Esophagus muscularis mucosa (tissue), 4 donors: Measurements from ENCODE around the gene RPAP3. TPM values are rescaled to one million over a fixed set of nuclear protein-coding genes. Genes with fewer than 3 reads are reported as not detected.

Source experiments
- DNase-seq: peaks from one replicate; pipeline ENCODE4 v3.0.0-alpha.2; 2017; ENCODE audit errors: extremely low spot score
- H3K27ac ChIP-seq, 4 donors: fragments of 200-600 bp; sonication (generic); replicated peaks in 1 of 4; 1 replicate in 3 of 4; 2 replicates in 1 of 4; pipeline ENCODE4 v1.5.1; 2016 to 2019; ENCODE audit warnings: mild to moderate bottlenecking in 1 of 4
- H3K27me3 ChIP-seq, 4 donors: fragments of 200-600 bp; sonication (generic); one replicate each; pipeline versions ENCODE4 v1.5.1 to v1.6.0; 2016 to 2019
- H3K36me3 ChIP-seq, 4 donors: fragments of 200-600 bp; sonication (generic); one replicate each; pipeline ENCODE4 v1.5.1; 2016 to 2019
- H3K4me1 ChIP-seq, 4 donors: fragments of 200-600 bp; sonication (generic); one replicate each; pipeline ENCODE4 v1.5.1; 2016 to 2019
- H3K4me3 ChIP-seq, 4 donors: fragments of 200-600 bp; sonication (generic); 1 replicate in 2 of 4; 2 replicates in 2 of 4; pipeline ENCODE4 v1.5.1; 2016 to 2019; ENCODE audit warnings: mild to moderate bottlenecking in 4 of 4, moderate library complexity in 1 of 4
- H3K9me3 ChIP-seq, 4 donors: fragments of 200-600 bp; sonication (generic); 1 replicate in 3 of 4; 2 replicates in 1 of 4; pipeline ENCODE4 v1.5.1; 2016 to 2019
- CTCF ChIP-seq, 3 experiments: fragments of 200-600 bp in 2 of 3; fragments of 450-650 bp in 1 of 3; sonication (generic) in 2 of 3; IDR thresholded peaks; one replicate each; pipeline ENCODE4 v1.5.1; 2017 to 2019; ENCODE audit warnings: antibody characterized with exemption in 3 of 3, mild to moderate bottlenecking in 2 of 3, moderate library complexity in 1 of 3
- EP300 ChIP-seq: sonication (generic); formaldehyde crosslinking; IDR thresholded peaks from one replicate; pipeline ENCODE4 v1.6.1; 2017; ENCODE audit warnings: antibody characterized with exemption
- POLR2A ChIP-seq: fragments of 450-650 bp; IDR thresholded peaks from one replicate; pipeline ENCODE4 v1.6.1; 2017; ENCODE audit warnings: antibody characterized with exemption, moderate library complexity, mild to moderate bottlenecking, low read depth
- POLR2AphosphoS5 ChIP-seq, 2 donors: sonication (generic); formaldehyde crosslinking; IDR thresholded peaks; one replicate each; pipeline ENCODE4 v1.6.1; 2017; ENCODE audit warnings: antibody characterized with exemption in 2 of 2
- WGBS: methylation state at CpG from one replicate; pipeline ENCODE4 v1.1.5; 2018; 5-methylcytosine and 5-hydroxymethylcytosine counted together
- intact Hi-C: fragments of 100-400 bp; cut with DNase I; formaldehyde crosslinking; loops from one replicate; pipeline ENCODE4 v1.15.1; 2023
- total RNA-seq, 4 donors: library from RNA; depleted of rRNA; stranded (reverse); fragments of >200 nt; gene quantifications; one replicate each; pipeline versions ENCODE4 v1.1.0 to v1.2.1, GENCODE V29; 2016

RPAP3 gene
- total RNA-seq, 4 donors from 2014 or later = 10.3 to 17.9 (median 13.5) TPM

DNA sequence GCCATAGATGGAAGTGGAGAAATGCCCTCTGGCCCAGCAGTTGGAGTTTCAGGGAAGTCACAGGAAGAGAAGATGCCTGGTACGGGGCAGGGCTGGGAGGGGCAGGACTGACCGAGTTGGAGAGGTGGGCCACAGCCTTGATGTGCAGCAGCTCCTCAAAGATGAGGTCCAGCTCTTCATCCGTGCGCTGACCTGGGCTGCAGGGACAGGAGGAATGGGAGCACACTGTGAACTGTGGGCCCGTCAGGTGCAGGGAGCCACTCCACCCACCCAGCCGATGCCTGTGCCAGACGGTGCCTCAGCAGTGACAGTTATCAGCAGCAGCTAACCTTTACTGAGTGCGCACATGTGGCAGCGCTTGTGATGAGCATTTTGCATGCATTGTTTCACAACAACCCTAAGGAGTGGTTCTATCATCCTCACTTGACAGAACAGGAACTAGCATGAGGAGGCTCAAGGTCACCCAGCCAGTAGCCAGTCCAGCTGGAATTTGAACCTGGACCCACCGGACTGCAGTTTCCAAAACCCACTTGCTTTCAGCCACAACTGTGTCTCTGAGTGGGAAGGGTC lies 44.5 kb upstream of the RPAP3 start:
- Histone ChIP-seq H3K27ac (no peak overlapping the region), H3K27me3 (no peaks in the 10 kb centered on the region), H3K9me3 (no peaks in the 10 kb centered on the region), H3K36me3 (peaks cover 0 to 70% (median 30%) of the 10 kb centered on the region in 4 donors), H3K4me3 (no peak overlapping the region), H3K4me1 (peaks cover 22 to 43% (median 34%) of the 10 kb centered on the region in 4 donors)
- no peak for DNase-seq
- intact Hi-C loops = no loop called here
- TF ChIP-seq CTCF (IDR thresholded peaks at IDR 0.05) (no peak), POLR2AphosphoS5 (IDR thresholded peaks at IDR 0.05) (no peak), EP300 (no peak), POLR2A (no peak)
- 87% methylated on average over 3 of the region's 10 CpGs for WGBS

GRCh38 chr12:47748899-47749298 lies 43.1 kb upstream of the RPAP3 start:
- intact Hi-C loops = no loop called here
- Histone ChIP-seq H3K36me3 (peaks cover 0 to 71% (median 30%) of the 10 kb centered on the region in 4 donors), H3K27ac (no peak overlapping the region), H3K4me3 (no peak overlapping the region), H3K9me3 (no peaks in the 10 kb centered on the region), H3K27me3 (no peaks in the 10 kb centered on the region), H3K4me1 (peaks cover 18 to 29% (median 22%) of the 10 kb centered on the region in 4 donors)
- WGBS = 97% methylated on average over 3 of the region's 3 CpGs
- no peak for DNase-seq
- TF ChIP-seq CTCF (IDR thresholded peaks at IDR 0.05) (no peak), EP300 (no peak), POLR2AphosphoS5 (IDR thresholded peaks at IDR 0.05) (no peak), POLR2A (no peak)

- Histone ChIP-seq H3K36me3 (peaks cover 0 to 71% (median 30%) of the 10 kb centered on the region in 4 donors), H3K9me3 (no peaks in the 10 kb centered on the region), H3K4me1 (peaks cover 13 to 24% (median 18%) of the 10 kb centered on the region in 4 donors), H3K4me3 (no peak overlapping the region), H3K27ac (no peak overlapping the region), H3K27me3 (no peaks in the 10 kb centered on the region)
- DNase-seq = no peak
- intact Hi-C loops = no loop called here
- WGBS = 93% methylated on average over 1 of the region's 1 CpG
- no peak for TF ChIP-seq CTCF (IDR thresholded peaks at IDR 0.05)
- no peak for TF ChIP-seq POLR2AphosphoS5 (IDR thresholded peaks at IDR 0.05)
- TF ChIP-seq EP300 = no peak
- no peak for TF ChIP-seq POLR2A
Observed at GRCh38 chr12:47748507-47748828, 42.6 kb upstream of the RPAP3 start.

DNA sequence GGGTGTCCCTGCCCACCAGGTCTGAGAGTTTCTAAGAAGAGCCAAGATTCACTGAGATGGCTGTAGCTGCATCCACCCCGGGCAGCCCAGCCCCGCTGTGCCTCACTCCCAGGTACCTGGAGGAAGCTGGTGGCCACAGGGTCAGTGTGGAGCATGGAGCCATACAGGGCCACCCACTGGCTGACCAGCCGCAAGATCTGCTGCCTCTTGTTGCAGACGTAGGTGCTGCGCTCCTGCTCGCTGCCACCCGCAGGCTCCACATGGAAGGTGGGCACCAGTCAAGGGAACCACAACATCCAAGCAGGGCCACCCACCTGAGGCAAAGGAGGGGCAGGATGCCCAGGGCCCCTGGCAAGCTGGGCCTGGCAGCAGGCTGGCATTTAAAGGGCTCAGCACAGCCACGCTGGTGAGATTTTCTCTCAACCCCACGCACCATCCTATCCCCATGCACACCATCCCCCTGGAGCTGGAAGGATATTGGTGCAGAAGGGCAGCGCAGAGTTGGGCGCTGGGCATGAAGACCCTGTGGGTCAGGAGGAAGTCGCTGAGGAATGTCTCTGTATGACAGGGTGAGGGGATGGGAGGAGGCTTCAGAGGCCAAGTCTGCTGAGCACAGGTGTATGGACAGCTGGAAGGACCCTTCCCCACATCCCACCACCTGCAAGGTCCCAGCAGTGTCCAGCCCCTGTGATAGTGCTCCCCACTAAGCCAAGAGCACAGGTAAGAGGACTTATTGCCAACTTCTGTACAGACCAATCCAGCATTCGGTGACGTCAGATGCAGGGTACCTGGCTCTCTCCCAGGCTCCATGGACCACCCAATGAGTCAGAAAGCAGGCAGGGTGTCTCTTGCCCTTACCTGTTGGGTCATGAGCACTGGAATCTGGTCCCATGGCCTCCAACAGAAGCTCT lies 42.0 kb upstream of the RPAP3 start:
- TF ChIP-seq POLR2AphosphoS5 (IDR thresholded peaks at IDR 0.05) (no peak), POLR2A (no peak), EP300 (no peak), CTCF (IDR thresholded peaks at IDR 0.05) (no peak)
- Histone ChIP-seq H3K27ac (no peak overlapping the region), H3K4me1 (peaks cover 9 to 18% (median 12%) of the 10 kb centered on the region in 4 donors), H3K4me3 (no peak overlapping the region), H3K27me3 (no peaks in the 10 kb centered on the region), H3K36me3 (peaks cover 0 to 71% (median 30%) of the 10 kb centered on the region in 4 donors), H3K9me3 (no peaks in the 10 kb centered on the region)
- 100% methylated on average over 9 of the region's 14 CpGs for WGBS
- no peak for DNase-seq
- intact Hi-C loops = no loop called here
